Pulmonary artery endothelial cell (primary cell): ENCODE results near the gene DHRS13. TPM values are rescaled to one million over a fixed set of nuclear protein-coding genes. Genes with fewer than 3 reads are reported as not detected.
"Not testable (repeated sequence)": the region's sequence is repeated elsewhere in the genome, so short reads cannot be mapped to it uniquely, and the experiment has no call there.

Source experiments
- DNase-seq: peaks from one replicate; pipeline ENCODE4 v3.0.0-alpha.2; 2011; ENCODE audit warnings: low read depth, low spot score
- total RNA-seq: library from RNA; depleted of rRNA; stranded (reverse); fragments of >200 nt; gene quantifications from 2 replicates; pipeline ENCODE4 v1.2.3, GENCODE V29; 2014

DHRS13 gene
- total RNA-seq, 1 donor from 2014 or later = 5.5 TPM

GRCh38 chr17:28935744-28936460 lies 33.0 kb upstream of the DHRS13 start:
- DNase-seq = no peak

- not testable (repeated sequence) for DNase-seq
These were observed 31.6 kb upstream of the DHRS13 start for GRCh38 chr17:28934508-28934907.

GRCh38 chr17:28929787-28930186 lies 26.9 kb upstream of the DHRS13 start:
- no peak for DNase-seq

DNA sequence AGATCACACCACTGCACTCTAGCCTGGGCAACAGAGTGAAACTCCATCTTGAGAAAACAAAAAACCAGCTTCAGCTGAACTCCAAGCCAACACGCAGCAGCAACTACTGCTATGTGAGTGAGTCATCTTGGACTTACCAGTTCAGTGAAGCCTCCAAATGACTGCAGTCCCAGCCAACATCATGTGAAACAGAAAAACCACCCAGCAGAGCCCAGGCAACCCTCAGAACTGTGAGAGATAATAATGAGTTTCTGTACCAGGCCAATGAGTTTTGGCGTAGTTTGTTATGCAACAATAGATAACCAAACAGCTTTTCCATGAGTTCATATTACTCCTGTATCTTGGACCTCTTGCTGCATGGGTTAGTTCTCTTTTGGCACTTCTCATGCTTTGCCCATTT lies 25.2 kb upstream of the DHRS13 start:
- DNase-seq = no peak

- DNase-seq = no peak
These were observed 23.9 kb upstream of the DHRS13 start for GRCh38 chr17:28926786-28927185.

GRCh38 chr17:28926366-28926765 lies 23.5 kb upstream of the DHRS13 start:
- no peak for DNase-seq

- peak; percentile 69 for DNase-seq
These were observed 23.1 kb upstream of the DHRS13 start for GRCh38 chr17:28925912-28926365.

- no peak for DNase-seq
These were observed 17.3 kb upstream of the DHRS13 start for GRCh38 chr17:28920201-28920600.

DNA sequence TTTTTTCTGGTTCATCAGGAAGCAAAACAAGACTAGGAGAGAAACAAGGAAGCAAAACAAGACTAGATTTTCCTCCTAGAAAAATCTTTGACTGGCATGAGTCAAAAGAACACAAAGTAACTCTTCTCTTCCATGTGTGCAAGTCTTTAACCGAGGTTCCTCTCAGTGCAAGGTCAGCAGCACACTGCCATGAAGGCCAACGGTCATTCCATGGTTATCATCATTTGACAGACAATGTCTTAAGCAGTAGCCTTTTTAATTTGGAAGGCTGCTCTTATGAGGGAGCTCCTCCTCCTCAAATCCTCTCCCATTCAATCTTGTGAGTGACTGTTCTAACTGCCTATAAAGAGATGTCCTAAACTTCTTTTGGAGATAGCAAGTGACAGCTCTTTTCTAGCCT lies 15.4 kb upstream of the DHRS13 start:
- DNase-seq = no peak

- DNase-seq = no peak
These were observed 14.6 kb upstream of the DHRS13 start for GRCh38 chr17:28917465-28917864.

DNA sequence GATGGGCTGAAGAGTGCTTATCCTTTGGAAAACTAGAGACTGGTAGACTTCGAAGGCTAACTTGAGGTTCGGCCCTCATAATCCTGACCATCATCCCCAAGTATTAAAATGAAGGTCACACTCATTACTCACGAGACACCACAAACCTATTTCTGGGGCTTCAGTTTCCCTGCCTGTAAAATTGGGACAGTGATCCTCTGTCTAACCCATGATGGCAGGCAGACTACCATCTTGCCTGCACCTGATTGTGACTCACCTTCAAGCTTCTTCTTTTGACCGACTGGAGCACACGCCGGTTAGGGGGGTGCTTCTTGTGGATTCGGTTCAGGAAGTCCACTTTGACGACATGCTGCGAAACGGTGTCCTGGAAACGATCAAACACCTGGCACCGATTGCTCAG lies 14.2 kb upstream of the DHRS13 start:
- DNase-seq = no peak

- no peak for DNase-seq
These were observed 13.5 kb upstream of the DHRS13 start for GRCh38 chr17:28916302-28916934.

DNA sequence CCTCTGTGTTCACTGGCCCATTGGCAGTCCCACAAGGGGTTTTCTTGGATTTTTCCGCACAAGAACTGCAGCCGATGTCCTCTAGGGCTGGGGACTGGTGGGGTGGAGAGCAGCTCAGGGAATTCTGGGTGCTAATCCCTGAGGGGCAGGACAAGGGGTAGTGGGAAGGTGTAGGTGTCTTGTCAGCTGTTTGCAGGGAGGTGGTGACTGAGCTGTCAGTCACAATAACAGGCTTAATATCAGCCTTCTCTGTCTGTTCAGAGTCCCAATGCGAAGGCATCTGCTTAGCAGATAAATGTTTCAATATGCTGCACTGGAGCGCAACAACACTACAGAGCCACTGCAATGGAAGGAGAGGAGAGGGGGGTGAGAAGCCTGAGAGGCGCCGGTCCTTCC lies 10.1 kb upstream of the DHRS13 start:
- DNase-seq = no peak

DNA sequence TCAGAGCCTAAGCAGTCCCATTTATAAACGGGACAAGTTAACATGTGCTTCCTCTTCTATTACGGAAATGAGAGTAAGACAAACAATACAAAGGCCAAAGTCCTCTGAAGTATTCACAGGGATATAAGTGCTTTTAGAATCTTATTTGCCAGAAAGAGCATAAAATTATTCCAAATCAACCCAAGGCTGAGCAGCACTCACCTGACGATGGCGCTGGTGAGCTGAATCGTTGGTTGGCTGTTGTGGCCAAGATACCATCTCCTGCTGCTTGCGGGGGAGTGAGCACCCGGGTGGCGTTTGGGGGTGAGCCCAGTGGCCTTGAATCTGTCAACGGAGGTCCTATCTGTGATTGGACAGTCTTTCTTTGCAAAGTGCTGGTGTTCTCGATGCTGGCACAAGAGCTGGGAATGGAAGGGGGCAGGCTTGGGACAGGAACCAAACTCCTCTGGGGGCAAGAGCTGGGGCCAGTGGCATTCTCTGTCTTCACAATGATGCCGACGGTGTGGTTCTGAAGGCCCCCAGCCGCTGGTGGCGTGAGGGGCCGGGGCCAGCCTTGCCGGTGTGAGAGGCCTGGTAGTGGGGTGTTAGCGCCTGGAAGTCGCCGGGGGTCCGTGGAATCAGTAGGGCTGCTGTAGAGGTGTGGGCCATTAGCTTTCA lies 9.5 kb upstream of the DHRS13 start:
- DNase-seq = peak; percentile 65

- DNase-seq = no peak
These were observed 8.6 kb upstream of the DHRS13 start for GRCh38 chr17:28911411-28912045.

- DNase-seq = no peak
These were observed 7.7 kb upstream of the DHRS13 start for GRCh38 chr17:28910534-28910933.

DNA sequence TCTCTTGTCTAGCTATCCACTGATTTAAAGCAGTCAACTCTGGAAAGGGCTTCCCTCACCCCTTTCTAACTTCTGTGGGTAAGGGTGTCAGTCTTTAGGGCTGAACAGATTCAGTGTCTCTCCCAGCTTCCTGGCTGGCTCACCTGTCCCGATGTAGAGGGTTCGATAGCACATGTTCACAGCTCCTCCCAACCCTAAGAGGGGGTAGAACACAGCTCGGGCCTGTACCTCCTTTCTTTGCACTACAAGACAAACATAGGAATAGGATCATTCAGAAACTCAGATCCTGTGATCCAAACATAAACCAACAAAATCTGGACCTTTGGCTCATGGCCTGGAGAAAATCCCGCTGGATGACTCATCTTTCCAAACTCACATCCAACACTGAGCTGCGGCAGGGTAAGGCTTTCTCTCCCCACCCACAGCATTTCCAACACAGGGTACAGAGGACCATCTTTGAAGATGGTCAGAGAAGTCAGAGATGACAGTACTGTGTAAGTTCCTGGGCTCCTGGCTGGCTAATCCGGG lies 5.8 kb upstream of the DHRS13 start:
- DNase-seq = peak; percentile 22

GRCh38 chr17:28907709-28908475 lies 5.0 kb upstream of the DHRS13 start:
- DNase-seq = no peak

DNA sequence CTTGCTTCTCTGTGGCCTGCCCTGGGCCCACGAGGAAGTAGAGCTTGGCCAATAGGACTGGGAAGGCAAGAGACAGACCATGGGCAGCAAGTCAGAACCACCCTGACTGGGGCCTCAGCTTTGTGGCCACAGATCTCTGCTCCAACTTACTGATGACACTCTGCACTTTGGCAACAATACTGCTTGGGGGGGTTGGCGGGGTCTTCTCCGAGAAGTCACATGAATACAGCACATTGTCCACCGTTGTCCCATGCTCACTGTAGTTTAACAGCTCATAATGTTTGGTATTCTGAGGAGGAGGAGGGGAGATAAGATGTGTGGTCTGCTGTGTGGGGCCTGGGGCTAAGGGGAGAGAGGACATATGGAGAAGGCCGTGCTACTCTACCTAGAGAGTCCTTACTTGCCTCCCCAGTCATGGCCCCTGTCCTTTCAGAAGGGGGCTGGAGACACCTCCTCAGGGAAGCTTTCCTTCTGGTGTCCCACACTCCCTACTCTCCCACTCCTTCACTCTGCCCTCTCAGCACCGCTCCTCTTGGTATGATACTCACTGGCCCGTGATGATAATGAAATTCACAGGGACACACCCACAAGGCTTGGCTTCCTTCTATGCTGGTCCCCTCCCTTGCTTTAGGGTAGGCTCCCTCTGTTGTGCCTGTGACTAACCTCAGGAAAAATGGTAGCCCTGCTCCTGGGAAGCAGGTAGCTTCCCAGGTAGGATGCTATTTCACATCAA lies 4.0 kb upstream of the DHRS13 start:
- no peak for DNase-seq

- no peak for DNase-seq
These were observed 3.4 kb upstream of the DHRS13 start for GRCh38 chr17:28906276-28906675.
